ENCODE measurements around the gene SCD. TPM values are rescaled to one million over a fixed set of nuclear protein-coding genes. Genes with fewer than 3 reads are reported as not detected.

The SCD gene
- total and polyA plus RNA-seq, 9 of the 15 experiments (the other 6 are each of a cell fraction or from before 2014, with no cell fraction given), result 114 to 486 (median 188) TPM

DNA sequence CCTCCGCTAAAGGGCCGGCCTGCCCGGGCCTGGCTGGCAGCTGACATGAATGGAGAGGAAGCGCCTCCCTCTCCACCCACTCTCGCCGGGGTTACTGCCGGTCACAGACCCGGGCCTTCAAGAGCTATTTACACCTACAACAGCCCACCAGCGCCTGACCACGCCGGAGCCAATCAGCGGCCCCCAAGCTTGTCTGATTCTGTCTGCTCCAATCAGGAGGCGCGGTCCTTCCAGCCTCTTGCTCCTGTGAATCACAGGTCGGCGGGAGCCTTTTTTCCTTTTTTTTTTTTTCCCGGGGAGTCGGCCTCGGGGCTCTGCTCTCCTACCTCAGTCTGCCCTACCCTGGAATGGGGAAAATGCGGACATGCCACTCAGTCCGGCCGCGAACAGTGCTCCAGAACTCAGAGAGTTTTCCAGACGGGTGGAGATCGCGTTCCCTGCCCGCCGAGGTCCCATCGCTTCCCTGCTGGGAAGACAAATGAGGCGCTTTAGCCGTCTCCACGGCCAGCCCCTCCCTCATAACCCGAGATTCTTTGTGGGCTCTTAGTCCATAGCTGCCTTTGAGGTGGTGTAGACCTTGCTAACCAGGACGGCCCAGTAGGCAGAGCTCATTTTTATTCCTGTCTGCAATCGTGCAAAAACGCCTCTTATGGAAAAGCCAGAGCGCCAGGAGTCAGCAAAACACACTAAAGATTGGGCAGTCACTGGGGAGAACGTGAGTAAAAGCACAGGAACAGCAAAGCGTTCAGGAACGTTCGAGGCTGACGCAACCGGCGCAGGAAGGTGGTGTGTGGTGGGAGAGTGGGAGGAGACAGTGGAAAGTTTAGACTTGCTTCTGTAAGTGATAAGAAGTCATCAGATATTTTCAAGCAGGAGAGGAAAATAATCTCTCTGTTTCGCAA lies 26.5 kb downstream of the SCD start (continued):
- TF ChIP-seq ZBTB11 (CRISPR knock-in tag; IDR thresholded peaks at IDR 0.05) (no peak), ZNF75A (CRISPR knock-in tag; IDR thresholded peaks at IDR 0.05) (no peak), ZNF766 (CRISPR knock-in tag; conservative IDR thresholded peaks at IDR 0.05) (no peak), ZFP30 (CRISPR knock-in tag; IDR thresholded peaks at IDR 0.05; ENCODE audit: borderline replicate concordance) (no peak), L3MBTL2 (IDR thresholded peaks at IDR 0.05) (peak; percentile 40), GATA2 (CRISPR knock-in tag; IDR thresholded peaks at IDR 0.05) (peak; percentile 59; the same call in 1 of the 2 replicates), JUN (IDR thresholded peaks at IDR 0.05; ENCODE audit: borderline replicate concordance, low read depth, low read length) (peak; percentile 51; the same call in 1 of the 2 replicates), JUN (CRISPR knock-in tag; IDR thresholded peaks at IDR 0.05; ENCODE audit: borderline replicate concordance) (peak; percentile 41; the same call in 1 of the 2 replicates), ZKSCAN1 (IDR thresholded peaks at IDR 0.05; ENCODE audit: low read depth, low read length) (0 out of 2 replicates have a peak, but pooled peaks have one; percentile 2), TCF7L2 (IDR thresholded peaks at IDR 0.05; ENCODE audit: low read depth, low read length) (no peak), SRSF9 (IDR thresholded peaks at IDR 0.05; ENCODE audit: borderline replicate concordance, low read depth, low read length) (no peak), SP1 (CRISPR knock-in tag; IDR thresholded peaks at IDR 0.05) (peak; percentile 59), ZNF3 (CRISPR knock-in tag; IDR thresholded peaks at IDR 0.05) (no peak), NCOA1 (IDR thresholded peaks at IDR 0.05; ENCODE audit: low read depth) (peak; percentile 60; the same call in 1 of the 2 replicates), ZKSCAN8 (CRISPR knock-in tag; IDR thresholded peaks at IDR 0.05) (no peak), TFAP4 (CRISPR knock-in tag; IDR thresholded peaks at IDR 0.05; ENCODE audit: borderline replicate concordance) (peak; percentile 87), PRPF4 (IDR thresholded peaks at IDR 0.05; ENCODE audit: insufficient read depth, low read depth, low read length, poor library complexity, severe bottlenecking) (no peak)
- TF ChIP-seq, protein P1, sequence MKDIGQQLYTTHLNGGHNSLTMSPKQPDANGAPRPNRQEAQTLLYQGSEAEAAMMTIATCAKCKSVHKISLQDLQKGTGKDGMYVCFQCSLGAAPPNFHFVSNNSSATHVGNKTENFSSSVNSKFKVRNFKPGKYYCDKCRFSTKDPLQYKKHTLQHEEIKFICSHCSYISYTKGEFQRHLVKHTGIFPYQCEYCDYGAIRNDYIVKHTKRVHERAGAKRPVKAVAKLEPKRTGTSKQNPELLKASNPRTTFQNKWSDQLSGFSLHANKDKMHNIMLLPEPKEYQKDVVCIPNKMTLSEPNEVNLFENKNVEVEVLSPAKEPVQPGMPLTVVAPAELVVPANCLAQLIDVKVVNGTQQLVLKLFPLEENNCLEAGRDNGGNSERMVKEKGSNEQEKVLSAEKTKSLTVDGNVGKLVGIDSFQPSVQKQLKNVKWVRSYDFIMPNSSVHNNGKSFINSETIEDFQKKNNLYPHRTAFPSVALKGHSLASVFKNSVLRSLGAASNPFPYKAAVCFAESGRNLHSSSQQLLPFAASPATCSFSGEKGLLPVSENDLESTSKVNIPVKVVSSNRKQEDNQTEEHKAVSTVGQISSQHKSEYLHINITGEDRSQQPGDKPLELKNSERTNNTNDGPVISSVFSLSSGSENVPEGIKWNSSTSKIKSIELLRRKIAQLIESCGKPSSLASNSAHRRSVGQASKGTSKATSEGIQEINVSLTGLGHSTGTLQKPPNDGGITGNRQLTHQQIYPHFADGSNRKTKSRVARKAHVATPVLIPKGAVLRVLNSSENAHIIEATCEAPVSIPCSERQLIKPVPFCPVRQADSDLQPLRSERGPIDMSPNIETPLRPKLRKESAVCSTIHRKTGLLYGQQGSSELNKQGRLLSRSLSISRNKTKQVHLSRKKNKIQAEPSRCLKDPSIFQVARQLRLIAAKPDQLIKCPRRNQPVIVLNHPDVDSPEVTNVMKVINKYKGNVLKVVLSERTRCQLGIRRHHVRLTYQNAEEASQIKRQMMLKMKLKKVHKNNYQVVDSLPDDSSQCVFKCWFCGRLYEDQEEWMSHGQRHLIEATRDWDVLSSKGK (CRISPR knock-in tag; IDR thresholded peaks at IDR 0.05), result no peak
